HepG2 (cell line): Measurements from ENCODE around the gene SLC11A1. TPM values are rescaled to one million over a fixed set of nuclear protein-coding genes. Genes with fewer than 3 reads are reported as not detected.

Source experiments
- CCDC6 ChIP-seq: sonication (generic); formaldehyde crosslinking; IDR thresholded peaks from 2 replicates; pipeline ENCODE4 v1.8.1; 2022; ENCODE audit warnings: mild to moderate bottlenecking, missing genetic modification reagents, moderate library complexity
- DR1 ChIP-seq: sonication (generic); formaldehyde crosslinking; IDR thresholded peaks from 2 replicates; pipeline ENCODE4 v1.8.0; 2021; ENCODE audit warnings: mild to moderate bottlenecking, missing genetic modification reagents, inconsistent platforms
- FIP1L1 ChIP-seq: fragments of 200-400 bp; formaldehyde crosslinking; IDR thresholded peaks from 2 replicates; pipeline ENCODE4 v1.6.1; 2018; ENCODE audit warnings: low read depth, mild to moderate bottlenecking, low read length, moderate library complexity, borderline replicate concordance; ENCODE audit not compliant: insufficient read depth
- HOXA9 ChIP-seq: sonication (generic); formaldehyde crosslinking; IDR thresholded peaks from 2 replicates; pipeline ENCODE4 v1.8.1; 2022; ENCODE audit warnings: missing genetic modification reagents, mild to moderate bottlenecking, moderate library complexity, borderline replicate concordance
- ISX ChIP-seq: sonication (generic); formaldehyde crosslinking; conservative IDR thresholded peaks from 2 replicates; pipeline ENCODE4 v1.5.0; 2020; ENCODE audit warnings: missing genetic modification reagents
- JDP2 ChIP-seq: sonication (generic); formaldehyde crosslinking; IDR thresholded peaks from 2 replicates; pipeline ENCODE4 v1.8.1; 2022; ENCODE audit warnings: missing genetic modification reagents, borderline replicate concordance
- KLF16 ChIP-seq, 2 experiments: sonication (generic) in 1 of 2; formaldehyde crosslinking in 1 of 2; IDR thresholded peaks; 2 replicates each; pipeline versions ENCODE4 v1.6.1 to v1.8.0; 2016 to 2023; ENCODE audit warnings: missing genetic modification reagents in 2 of 2, missing compliant biosample characterization in 1 of 2
- MBD4 ChIP-seq: IDR thresholded peaks from 2 replicates; pipeline ENCODE4 v1.6.1; 2012; ENCODE audit warnings: low read length, inconsistent platforms, borderline replicate concordance
- NAIF1 ChIP-seq: sonication (generic); formaldehyde crosslinking; IDR thresholded peaks from 2 replicates; pipeline ENCODE4 v1.5.0; 2020; ENCODE audit warnings: mild to moderate bottlenecking, missing genetic modification reagents, borderline replicate concordance
- RELA ChIP-seq: sonication (generic); formaldehyde crosslinking; IDR thresholded peaks from 2 replicates; pipeline ENCODE4 v1.4.0; 2020; ENCODE audit warnings: missing genetic modification reagents
- ZNF256 ChIP-seq: sonication (generic); formaldehyde crosslinking; conservative IDR thresholded peaks from 2 replicates; pipeline ENCODE4 v1.4.0; 2020; ENCODE audit warnings: missing genetic modification reagents
- ZNF546 ChIP-seq: sonication (generic); formaldehyde crosslinking; conservative IDR thresholded peaks from 2 replicates; pipeline ENCODE4 v1.8.1; 2023; ENCODE audit warnings: mild to moderate bottlenecking, missing genetic modification reagents
- ZNF619 ChIP-seq: sonication (generic); formaldehyde crosslinking; IDR thresholded peaks from 2 replicates; pipeline ENCODE4 v1.4.0; 2020; ENCODE audit warnings: mild to moderate bottlenecking, missing genetic modification reagents
- ZNF644 ChIP-seq: IDR thresholded peaks from 2 replicates; pipeline ENCODE4 v1.6.1; 2016; ENCODE audit warnings: low read depth
- polyA plus RNA-seq, 8 experiments: library from polyadenylated mRNA; depleted of rRNA in 3 of 8; stranded (reverse) in 7 of 8; unstranded in 1 of 8; fragments of >200 nt; fragmentation: Illumina TruSeq in 4 of 8; extraction: Trizol in 4 of 8; gene quantifications; 2 replicates each; pipeline versions ENCODE4 v1.2.1 to v1.2.3, GENCODE V29; 2011 to 2016; ENCODE audit warnings: low read depth in 4 of 8, missing spikeins in 1 of 8, mixed read lengths in 1 of 8; ENCODE audit not compliant: insufficient read depth in 1 of 8
- total RNA-seq, 5 experiments: library from RNA; depleted of rRNA; stranded (reverse); fragments of >200 nt; fragmentation: Illumina TruSeq; extraction: Trizol; gene quantifications; 2 replicates each; pipeline ENCODE4 v1.2.3, GENCODE V29; 2016; ENCODE audit warnings: low read depth in 1 of 5
- TF ChIP-seq, protein P1 (sequence below): sonication (generic); formaldehyde crosslinking; IDR thresholded peaks from 2 replicates; pipeline ENCODE4 v1.4.0; 2020; ENCODE audit warnings: missing genetic modification reagents
- TF ChIP-seq, protein P2 (sequence below): sonication (generic); formaldehyde crosslinking; IDR thresholded peaks from 2 replicates; pipeline ENCODE4 v1.4.0; 2020; ENCODE audit warnings: mild to moderate bottlenecking, missing genetic modification reagents
- TF ChIP-seq, protein P3 (sequence below): sonication (generic); formaldehyde crosslinking; IDR thresholded peaks from 2 replicates; pipeline ENCODE4 v1.8.1; 2023; ENCODE audit warnings: mild to moderate bottlenecking, moderate library complexity, missing genetic modification reagents
- TF ChIP-seq, protein P4 (sequence below): sonication (generic); formaldehyde crosslinking; conservative IDR thresholded peaks from 2 replicates; pipeline ENCODE4 v1.4.0; 2020; ENCODE audit warnings: missing genetic modification reagents
- TF ChIP-seq, protein P5 (sequence below), 2 experiments: sonication (generic) in 1 of 2; formaldehyde crosslinking in 1 of 2; IDR thresholded peaks; 2 replicates each; pipeline versions ENCODE4 v1.5.1 to v1.6.1; 2011 to 2020; ENCODE audit warnings: borderline replicate concordance in 1 of 2, low read depth in 1 of 2, low read length in 1 of 2, mild to moderate bottlenecking in 1 of 2, missing genetic modification reagents in 1 of 2, moderate library complexity in 1 of 2

SLC11A1 gene
- total and polyA plus RNA-seq, 2 of the 13 experiments (the other 11 are each of a cell fraction or from before 2014, with no cell fraction given) = 0.33 to 2.3 TPM

DNA sequence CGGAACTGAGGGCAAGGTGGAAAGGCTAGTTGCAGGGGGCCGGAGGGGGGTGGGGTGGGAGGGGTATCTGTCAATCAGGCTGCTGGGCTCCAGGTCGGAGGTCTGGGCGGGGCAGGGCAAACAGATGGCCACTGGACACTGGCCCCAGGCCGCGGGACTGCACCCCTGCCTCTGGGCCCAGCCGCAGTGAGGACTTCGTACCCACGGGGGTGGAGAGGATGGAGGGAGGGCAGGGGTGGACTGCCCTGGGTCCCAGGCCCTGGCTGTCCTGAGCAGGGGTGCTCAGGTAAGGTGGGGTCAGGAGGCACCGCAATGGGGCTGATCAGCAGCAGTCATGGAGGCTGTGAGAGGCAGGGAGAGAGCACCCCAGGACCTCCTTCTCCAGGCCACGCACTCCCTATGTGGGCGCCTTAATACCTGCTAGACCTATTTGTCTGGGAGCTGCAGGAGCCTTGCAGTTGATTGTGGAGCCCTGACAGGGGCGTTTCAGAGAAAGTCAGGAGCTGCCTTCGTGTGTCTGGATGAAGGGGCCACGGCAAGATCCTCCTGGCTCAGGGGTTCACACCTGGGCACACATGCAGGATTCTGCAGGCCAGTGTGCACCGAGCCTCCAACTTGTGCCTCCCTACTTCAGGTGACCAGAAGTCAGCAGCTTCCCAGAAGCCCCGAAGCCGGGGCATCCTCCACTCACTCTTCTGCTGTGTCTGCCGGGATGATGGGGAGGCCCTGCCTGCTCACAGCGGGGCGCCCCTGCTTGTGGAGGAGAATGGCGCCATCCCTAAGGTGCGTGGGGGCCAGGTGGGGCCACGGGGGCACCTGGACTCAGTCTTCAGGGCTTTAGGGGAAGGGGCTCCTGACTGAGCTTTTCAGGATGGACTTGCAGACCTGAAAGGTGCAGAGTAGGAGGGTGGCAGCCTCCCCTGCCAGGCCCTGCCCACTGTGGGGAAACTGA, 19.1 kb downstream of the SLC11A1 start (continued):
- TF ChIP-seq, protein P1, sequence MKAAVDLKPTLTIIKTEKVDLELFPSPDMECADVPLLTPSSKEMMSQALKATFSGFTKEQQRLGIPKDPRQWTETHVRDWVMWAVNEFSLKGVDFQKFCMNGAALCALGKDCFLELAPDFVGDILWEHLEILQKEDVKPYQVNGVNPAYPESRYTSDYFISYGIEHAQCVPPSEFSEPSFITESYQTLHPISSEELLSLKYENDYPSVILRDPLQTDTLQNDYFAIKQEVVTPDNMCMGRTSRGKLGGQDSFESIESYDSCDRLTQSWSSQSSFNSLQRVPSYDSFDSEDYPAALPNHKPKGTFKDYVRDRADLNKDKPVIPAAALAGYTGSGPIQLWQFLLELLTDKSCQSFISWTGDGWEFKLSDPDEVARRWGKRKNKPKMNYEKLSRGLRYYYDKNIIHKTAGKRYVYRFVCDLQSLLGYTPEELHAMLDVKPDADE (CRISPR knock-in tag) = no peak
- TF ChIP-seq, protein P2, sequence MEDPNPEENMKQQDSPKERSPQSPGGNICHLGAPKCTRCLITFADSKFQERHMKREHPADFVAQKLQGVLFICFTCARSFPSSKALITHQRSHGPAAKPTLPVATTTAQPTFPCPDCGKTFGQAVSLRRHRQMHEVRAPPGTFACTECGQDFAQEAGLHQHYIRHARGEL (CRISPR knock-in tag) = no peak
- TF ChIP-seq NAIF1 = no peak; the same call in 1 of the 2 replicates
- TF ChIP-seq, protein P3, sequence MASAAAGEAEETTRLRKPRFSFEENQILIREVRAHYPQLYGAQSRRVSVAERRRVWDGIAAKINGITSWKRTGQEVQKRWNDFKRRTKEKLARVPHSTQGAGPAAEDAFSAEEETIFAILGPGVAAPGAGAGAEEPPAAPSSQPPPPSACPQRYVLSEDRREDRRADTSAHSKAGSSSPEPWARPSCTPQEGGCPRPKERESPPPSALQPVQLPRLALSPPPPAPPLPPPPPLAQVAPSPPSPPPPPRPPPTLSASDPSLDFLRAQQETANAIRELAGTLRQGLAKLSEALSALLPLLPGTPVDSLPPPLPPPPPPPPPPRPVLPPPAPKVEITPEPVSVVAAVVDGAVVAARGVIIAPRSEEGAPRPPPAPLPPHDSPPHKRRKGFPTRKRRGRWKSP = 0 out of 2 replicates have a peak, but pooled peaks have one; percentile 15
- peak; percentile 77; the same call in 1 of the 2 replicates for TF ChIP-seq RELA
- TF ChIP-seq CCDC6 (CRISPR knock-in tag) = peak; percentile 81
- peak in 1 of 2 experiments; percentile 41; a peak in 1 of 4 replicates for TF ChIP-seq KLF16 (CRISPR knock-in tag; IDR thresholded peaks at IDR 0.05)
- TF ChIP-seq HOXA9 (CRISPR knock-in tag) = 0 out of 2 replicates have a peak, but pooled peaks have one; percentile 80
- TF ChIP-seq ZNF546 (CRISPR knock-in tag) = peak; percentile 14; the same call in 1 of the 2 replicates
- no peak for TF ChIP-seq MBD4
- TF ChIP-seq ZNF644 (CRISPR knock-in tag) = peak; percentile 76
- TF ChIP-seq, protein P4, sequence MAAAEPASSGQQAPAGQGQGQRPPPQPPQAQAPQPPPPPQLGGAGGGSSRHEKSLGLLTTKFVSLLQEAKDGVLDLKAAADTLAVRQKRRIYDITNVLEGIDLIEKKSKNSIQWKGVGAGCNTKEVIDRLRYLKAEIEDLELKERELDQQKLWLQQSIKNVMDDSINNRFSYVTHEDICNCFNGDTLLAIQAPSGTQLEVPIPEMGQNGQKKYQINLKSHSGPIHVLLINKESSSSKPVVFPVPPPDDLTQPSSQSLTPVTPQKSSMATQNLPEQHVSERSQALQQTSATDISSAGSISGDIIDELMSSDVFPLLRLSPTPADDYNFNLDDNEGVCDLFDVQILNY (CRISPR knock-in tag) = no peak
- no peak for TF ChIP-seq ISX
- no peak for TF ChIP-seq ZNF256 (CRISPR knock-in tag)
- TF ChIP-seq ZNF619 = peak; percentile 94
- TF ChIP-seq, protein P5, sequence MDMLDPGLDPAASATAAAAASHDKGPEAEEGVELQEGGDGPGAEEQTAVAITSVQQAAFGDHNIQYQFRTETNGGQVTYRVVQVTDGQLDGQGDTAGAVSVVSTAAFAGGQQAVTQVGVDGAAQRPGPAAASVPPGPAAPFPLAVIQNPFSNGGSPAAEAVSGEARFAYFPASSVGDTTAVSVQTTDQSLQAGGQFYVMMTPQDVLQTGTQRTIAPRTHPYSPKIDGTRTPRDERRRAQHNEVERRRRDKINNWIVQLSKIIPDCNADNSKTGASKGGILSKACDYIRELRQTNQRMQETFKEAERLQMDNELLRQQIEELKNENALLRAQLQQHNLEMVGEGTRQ (IDR thresholded peaks at IDR 0.05; ENCODE audit: low read depth, low read length) = no peak
- TF ChIP-seq, protein P5 (CRISPR knock-in tag; IDR thresholded peaks at IDR 0.05; ENCODE audit: borderline replicate concordance) = no peak
- TF ChIP-seq JDP2 (CRISPR knock-in tag) = no peak; the same call in 1 of the 2 replicates
- TF ChIP-seq DR1 = no peak; the same call in 1 of the 2 replicates
- no peak for TF ChIP-seq FIP1L1
